ENCODE results near the gene SYCE1L.
"Not testable (repeated sequence)": the region's sequence is repeated elsewhere in the genome, so short reads cannot be mapped to it uniquely, and the experiment has no call there.

The SYCE1L gene

DNA sequence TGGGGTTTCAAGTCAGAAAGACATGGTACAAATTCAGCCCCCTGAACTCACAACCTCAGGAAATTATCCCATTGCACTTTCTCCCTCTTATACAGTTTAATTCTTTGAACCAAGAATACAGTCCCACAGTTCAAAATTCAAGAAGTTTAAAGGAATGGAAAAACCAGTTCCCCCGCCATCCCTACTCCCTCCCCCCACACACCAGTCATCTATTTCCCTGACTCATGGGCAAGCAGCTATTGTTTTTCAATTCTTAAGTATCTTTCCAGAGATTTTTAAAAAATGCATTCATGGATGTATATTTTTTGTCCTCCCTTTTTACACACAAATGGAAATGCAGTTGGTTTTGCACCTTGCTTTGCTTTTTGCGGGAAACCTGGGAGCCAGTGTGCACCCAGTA is 7.3 kb downstream of the SYCE1L start:
- DNase-seq = no peak

GRCh38 chr16:77207030-77207429 is 7.8 kb downstream of the SYCE1L start:
- DNase-seq = no peak

DNA sequence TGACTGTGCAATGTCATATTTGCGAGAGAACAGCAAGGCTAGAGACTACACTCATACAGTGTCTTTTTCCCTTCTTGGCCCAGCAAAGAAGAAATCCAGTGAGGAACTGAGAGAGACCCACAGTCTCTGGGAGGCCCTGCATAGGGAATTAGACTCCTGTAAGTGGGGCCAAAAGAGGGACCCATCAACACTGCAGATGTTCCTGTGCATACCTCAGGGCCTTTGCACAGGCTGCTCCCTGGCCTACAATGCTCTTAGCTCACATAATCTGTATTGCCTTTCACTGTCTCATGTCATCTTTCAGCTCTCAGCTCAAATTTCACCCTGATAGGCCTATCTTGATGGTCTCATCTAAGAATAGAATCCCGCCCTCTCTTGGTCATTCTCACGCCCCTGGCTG is 9.2 kb downstream of the SYCE1L start:
- DNase-seq = no peak

DNA sequence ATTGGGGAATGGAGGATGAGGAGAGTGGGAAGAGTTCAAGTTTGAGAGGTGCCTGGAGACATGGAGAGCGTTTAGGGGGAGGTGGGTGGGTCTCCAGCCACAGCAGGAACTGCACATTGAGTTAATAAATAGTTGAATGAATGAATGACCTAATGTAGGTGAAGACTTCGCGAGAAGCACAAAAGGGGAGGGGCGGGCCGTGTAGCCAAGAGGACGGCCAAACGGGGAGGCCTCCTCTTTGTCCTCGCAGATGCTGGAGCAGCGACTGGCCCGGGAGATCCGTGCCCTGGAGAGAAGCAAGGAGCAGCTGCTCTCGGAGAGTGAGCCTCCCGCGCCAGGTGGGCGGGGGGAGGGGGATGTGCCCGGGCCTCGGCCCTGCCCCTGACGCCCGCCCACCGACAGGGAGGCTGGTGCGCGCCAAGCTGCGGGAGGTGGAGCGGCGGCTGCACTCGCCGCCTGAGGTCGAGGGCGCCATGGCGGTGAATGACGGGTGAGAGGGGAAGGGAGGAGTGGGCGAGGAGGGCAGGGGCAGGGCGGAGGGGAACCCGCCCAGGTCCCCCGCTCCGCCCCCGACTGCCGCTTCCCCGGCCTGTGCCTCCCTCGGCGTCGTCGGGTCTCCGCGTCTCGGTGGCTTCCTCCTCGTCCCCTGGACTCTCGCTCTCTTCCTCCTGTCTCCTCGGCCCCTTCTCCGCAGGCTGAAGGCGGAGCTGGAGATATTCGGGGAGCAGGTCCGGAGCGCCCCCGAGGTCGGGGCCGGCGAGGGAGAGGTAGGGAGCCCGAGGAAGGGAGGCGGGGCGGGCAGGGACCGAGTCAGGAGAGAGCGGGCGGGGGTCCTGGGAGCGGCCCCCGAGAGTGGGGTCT is 12.9 kb downstream of the SYCE1L start:
- peak; percentile 75 for DNase-seq

DNA sequence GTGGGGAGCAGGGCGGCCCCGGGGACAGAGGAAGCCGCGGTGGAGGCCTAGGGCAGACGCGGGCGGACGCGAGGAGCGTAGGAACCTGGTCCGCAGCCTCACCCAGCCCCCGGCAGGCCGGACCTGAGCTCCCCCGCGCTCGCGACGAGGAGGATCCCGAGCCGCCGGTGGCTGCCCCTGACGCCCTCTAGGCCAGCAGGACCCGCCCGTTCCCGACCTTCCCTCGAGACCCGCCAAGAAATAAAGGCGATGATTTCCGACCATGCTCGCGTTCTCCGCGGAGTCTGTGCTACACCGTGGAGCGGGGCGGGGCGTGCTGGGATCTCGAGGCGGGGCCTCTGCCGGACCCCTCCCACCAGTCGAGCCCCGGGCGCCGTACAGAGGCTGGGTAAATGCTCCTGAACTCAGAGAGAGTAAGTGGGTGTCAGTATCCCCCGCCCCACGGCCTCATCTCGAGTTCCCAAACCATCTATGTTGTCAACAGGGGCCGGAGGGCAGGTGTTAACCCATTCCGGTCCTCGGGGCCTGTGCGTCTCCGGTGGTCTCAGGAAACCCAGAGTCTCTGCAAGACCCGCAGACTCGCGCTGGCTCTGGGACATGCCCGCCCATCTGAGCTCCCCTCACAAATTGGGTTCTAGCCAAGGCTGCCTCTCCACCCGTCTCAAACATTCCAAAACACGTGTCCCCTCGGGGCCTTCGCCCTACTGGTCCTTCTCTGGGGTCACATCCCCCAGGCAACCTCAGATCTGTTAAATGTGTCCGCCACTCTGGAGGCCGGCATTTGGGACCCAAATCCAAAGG is 13.7 kb downstream of the SYCE1L start:
- peak; percentile 70 for DNase-seq

GRCh38 chr16:77213542-77214106 is 14.4 kb downstream of the SYCE1L start:
- no peak for DNase-seq

DNA sequence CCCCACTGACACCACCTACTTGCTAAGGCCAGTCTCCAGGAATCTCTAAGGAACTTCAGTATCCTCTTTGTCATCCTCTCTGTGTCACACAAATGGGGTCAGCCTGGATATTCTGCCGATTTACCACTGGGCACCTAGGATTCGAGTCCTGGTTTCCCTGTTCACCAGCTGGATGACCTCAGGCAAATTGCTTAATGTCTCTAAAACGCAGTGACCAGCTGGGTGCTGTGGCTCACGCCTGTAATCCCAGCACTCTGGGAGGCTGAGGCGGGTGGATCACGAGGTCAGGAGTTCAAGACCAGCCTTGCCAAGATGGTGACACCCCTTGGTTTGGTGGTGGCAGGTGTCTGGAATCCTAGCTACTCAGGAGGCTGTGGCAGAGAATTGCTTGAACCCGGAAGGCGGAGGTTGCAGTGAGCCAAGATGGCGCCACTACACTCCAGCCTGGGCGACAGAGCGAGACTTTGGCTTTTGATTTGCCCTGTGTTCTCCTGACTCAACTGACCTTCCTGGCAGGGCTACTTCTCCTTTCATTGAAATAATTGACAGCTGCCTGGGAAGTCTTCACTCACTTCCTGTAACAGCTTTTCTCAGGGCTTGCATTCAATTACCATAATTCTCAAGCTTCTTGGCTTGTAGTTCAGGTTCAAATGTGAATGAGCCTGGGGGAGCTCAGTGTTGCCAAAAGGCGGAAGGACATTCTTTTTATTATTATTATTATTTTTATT is 15.4 kb downstream of the SYCE1L start:
- DNase-seq = no peak

- DNase-seq = no peak
Observed at GRCh38 chr16:77219437-77219836, 20.2 kb downstream of the SYCE1L start.

- no peak for DNase-seq
Observed at GRCh38 chr16:77220427-77220826, 21.2 kb downstream of the SYCE1L start.

- no peak for DNase-seq
Observed at GRCh38 chr16:77221482-77221881, 22.3 kb downstream of the SYCE1L start.

- DNase-seq = peak; percentile 49
Observed at GRCh38 chr16:77223184-77223583, 24.0 kb downstream of the SYCE1L start.

- DNase-seq = no peak
Observed at GRCh38 chr16:77225182-77225581, 26.0 kb downstream of the SYCE1L start.

DNA sequence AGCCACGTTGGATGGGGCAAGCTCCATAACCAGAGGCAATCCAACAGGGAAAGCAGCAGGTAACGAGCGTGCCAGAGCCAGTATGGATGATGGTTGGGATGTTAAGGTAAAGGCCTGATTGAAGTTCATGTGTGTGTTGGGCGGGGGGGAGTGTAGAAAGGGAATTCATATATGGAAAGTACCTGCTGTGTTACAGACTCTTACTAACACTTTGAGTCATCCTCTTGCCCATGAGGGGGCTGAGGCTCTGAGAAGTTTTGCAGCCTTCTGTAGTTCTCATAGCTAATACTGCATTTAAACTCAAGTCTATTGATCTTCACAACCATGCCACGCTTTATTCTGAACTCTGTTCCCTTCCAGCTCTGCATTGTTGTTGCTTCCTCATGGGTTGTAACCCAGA is 28.5 kb downstream of the SYCE1L start:
- no peak for DNase-seq

DNA sequence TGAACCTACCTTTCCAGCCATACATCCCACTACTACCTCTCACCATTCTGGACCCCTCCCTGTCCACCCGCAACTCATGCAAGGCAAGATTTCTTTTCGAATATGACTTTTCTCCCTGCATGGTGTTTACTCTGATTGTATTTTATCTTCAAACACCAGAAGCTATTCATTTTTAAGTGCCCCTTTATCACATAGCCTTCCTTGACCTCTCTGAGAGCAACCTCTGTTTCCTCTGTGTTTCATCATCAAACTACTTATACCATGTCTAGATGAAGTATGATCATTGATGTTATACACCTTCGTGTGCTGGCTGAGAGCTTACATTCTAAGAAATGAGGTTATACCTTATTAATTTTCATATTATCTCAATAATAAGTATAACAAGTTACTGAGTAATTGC is 31.8 kb downstream of the SYCE1L start:
- no peak for DNase-seq

- no peak for DNase-seq
Observed at GRCh38 chr16:77233799-77234519, 34.8 kb downstream of the SYCE1L start.

DNA sequence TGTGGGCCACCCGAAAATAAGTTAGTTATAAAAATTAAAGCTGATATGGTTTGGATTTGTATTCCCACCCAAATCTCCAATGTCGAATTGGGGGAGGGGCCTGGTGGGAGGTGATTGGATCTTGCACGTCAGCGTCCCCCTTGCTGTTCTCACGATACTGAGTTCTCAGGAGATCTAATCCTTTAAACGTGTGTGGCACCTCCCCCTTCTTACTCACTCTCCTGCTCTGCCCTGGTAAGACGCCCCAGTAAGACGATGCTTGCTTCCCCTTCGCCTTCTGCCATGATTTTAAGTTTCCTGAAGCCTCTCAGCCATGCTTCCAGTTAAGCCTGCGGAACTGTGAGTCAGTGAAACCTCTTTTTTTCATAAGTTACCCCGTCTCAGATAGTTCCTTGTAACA is 35.4 kb downstream of the SYCE1L start:
- DNase-seq = no peak

- peak; percentile 91 for DNase-seq
Observed at GRCh38 chr16:77236063-77236511, 36.9 kb downstream of the SYCE1L start.

GRCh38 chr16:77238593-77238992 is 39.4 kb downstream of the SYCE1L start:
- DNase-seq = no peak

DNA sequence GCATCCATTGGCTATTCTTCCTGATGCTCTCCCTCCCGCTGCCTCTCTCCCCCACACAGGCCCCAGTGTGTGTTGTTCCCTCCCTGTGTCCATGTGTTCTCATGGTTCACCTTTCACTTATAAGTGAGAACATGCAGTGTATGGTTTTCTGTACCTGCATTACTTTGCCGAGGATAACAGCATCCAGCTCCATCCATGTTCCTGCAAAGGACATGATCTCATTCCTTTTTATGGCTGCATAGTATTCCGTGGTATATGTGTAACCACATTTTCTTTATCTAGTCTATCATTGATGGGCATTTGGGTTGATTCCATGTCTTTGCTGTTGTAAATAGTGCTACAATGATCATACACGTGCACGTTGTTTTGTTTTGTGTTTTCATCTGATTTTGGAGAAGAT is 43.3 kb downstream of the SYCE1L start:
- not testable (repeated sequence) for DNase-seq

DNA sequence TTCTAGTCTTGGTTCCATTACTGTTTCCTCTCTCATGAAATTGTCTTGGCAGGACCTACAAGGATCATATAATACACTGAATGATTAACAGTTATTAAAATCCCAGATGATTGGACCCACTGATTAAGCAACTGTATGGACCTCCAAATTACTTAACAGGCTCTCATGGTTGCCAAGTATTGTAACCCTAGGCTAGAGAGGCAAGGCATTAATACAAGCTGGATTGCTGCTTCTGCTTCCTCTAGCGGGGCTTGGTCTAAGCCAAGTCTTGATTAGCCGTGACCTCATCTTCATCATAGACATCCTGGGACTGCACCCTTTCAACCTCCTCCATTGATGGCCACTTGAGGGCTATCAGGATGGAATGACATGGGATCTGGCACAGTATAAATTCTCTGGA is 46.9 kb downstream of the SYCE1L start:
- no peak for DNase-seq

- DNase-seq = no peak
Observed at GRCh38 chr16:77250400-77250799, 51.2 kb downstream of the SYCE1L start.
